Activated CD8-positive, alpha-beta memory T cell treated with anti-CD3 and anti-CD28 coated beads, Interleukin-2, amount 10 ng/mL, durations not matched to agents 7 days and 5 days (primary cell): Measurements from ENCODE around the gene NHP2. TPM values are rescaled to one million over a fixed set of nuclear protein-coding genes. Genes with fewer than 3 reads are reported as not detected.
A peak's percentile ranks its signal among the peaks of the same experiment; 100 is the strongest.
"Not testable (repeated sequence)": the region's sequence is repeated elsewhere in the genome, so short reads cannot be mapped to it uniquely, and the experiment has no call there.

Source experiments
- ATAC-seq: fragments of 150-1000 bp; cut with Tn5 transposase; one replicate; pipeline ENCODE4 v1.10.0; 2021; ENCODE audit warnings: moderate library complexity
- CTCF ChIA-PET: fragments of 350-600 bp; sonication (Branson Sonifier 250); formaldehyde crosslinking; loops from one replicate; lab custom pipeline; 2021; ENCODE audit warnings: antibody characterized with exemption; lab: Charles Lee
- DNase-seq: peaks from one replicate; pipeline ENCODE4 v3.0.0-alpha.2; 2020
- H3K27ac Mint-ChIP-seq: one replicate; pipeline ENCODE4 v1.8.0; 2021; ENCODE audit warnings: mild to moderate bottlenecking, mixed read lengths
- H3K27me3 Mint-ChIP-seq: one replicate; pipeline ENCODE4 v1.8.0; 2021; ENCODE audit warnings: mixed read lengths
- H3K36me3 Mint-ChIP-seq: one replicate; pipeline ENCODE4 v1.8.0; 2021; ENCODE audit warnings: mild to moderate bottlenecking, mixed read lengths
- H3K4me1 Mint-ChIP-seq: one replicate; pipeline ENCODE4 v1.8.0; 2021; ENCODE audit warnings: mixed read lengths
- H3K4me3 Mint-ChIP-seq: one replicate; pipeline ENCODE4 v1.8.0; 2021; ENCODE audit warnings: mild to moderate bottlenecking, moderate library complexity, mixed read lengths
- H3K9me3 Mint-ChIP-seq: one replicate; pipeline ENCODE4 v1.8.0; 2022; ENCODE audit warnings: low read depth, mixed read lengths
- total RNA-seq, 2 experiments: library from RNA; stranded (reverse); gene quantifications; one replicate each; pipeline ENCODE4 v1.2.3, GENCODE V29; 2021

Gene NHP2
- total RNA-seq, 2 experiments from 2014 or later = 144 to 168 TPM

DNA sequence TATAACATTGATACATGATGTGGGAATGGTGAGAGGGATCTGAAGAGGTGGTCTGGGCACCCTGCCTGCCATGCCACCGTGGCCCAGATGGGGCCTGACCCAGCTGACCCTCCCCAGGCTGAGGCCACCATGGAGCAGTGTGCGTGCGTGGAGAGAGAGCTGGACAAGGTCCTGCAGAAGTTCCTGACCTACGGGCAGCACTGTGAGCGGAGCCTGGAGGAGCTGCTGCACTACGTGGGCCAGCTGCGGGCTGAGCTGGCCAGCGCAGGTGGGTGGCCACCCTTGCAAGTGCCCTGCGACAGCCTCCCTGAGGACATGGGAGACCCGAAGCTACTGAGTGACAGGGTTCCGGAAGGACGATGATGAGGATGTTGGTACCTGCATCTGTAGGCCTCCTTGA, 15.7 kb downstream of the NHP2 start:
- Mint-ChIP-seq H3K4me3 (no peak overlapping the region), H3K4me1 (no peaks in the 10 kb centered on the region), H3K27me3 (no peaks in the 10 kb centered on the region), H3K9me3 (no peaks in the 10 kb centered on the region), H3K36me3 (peaks cover 4% of the 10 kb centered on the region), H3K27ac (no peak overlapping the region)
- CTCF ChIA-PET = interaction anchor here (1.5 to 1.7 kb wide), 4 partner anchors 17 to 63 kb away, joined by 3 to 5 read pairs (median 4); no protein-coding TSS in a partner anchor
- DNase-seq = no peak
- no peak for ATAC-seq

DNA sequence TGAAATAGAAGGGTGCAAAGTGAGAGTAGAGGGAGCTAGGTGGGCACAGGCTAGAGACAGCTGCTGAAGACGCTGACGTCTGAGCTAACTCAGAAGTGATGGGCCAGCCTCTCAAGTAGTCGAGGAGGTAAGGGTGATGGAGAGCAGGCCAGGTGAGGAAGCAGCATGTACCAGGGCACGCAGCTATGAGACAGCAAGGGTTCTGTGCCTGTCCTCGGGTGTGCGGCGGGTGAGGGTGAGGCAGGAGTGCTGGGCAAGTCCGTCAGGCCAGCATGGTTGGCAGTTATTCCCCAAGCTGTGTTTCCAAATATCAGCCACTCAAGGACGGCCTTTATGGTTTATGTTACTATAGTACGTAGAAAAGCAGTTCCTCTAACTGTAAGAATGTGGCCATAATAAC, 16.7 kb downstream of the NHP2 start:
- peaks cover 6% of the 10 kb centered on the region for H3K36me3 Mint-ChIP-seq
- H3K4me1 Mint-ChIP-seq = no peaks in the 10 kb centered on the region
- CTCF ChIA-PET = interaction anchor here (1.5 to 2.3 kb wide), 4 partner anchors 16 to 62 kb away, joined by 3 to 17 read pairs (median 7); no protein-coding TSS in a partner anchor
- H3K27ac Mint-ChIP-seq = no peak overlapping the region
- no peak for DNase-seq
- no peaks in the 10 kb centered on the region for H3K27me3 Mint-ChIP-seq
- ATAC-seq = no peak
- no peak overlapping the region for H3K4me3 Mint-ChIP-seq
- no peaks in the 10 kb centered on the region for H3K9me3 Mint-ChIP-seq

DNA sequence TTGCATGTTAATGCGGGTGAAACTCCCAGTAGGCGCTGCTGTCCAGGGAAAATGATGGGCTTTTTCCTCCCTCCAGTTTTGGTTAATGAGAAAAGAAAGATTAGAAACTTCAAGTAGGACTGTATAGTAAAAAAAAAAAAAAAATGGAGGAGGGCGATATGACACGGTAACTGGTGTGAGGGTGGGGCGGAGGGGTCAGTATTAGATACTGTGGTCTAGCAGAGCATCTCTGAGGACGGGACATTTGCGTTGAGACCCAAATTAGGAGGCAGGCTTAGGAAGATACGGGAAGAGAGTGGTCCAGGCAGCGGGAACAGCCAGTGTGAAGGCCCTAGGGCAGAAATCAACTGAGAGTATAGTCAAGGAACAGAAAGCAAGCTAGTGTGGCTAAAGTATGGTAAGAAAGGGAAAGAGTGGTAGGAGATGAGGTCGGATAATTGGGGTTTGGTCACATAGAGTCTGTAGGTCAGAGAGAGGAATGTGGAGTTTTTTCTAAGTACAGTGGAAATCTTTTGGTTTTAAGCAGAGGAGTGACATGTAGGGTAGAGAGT, 22.2 kb downstream of the NHP2 start:
- no peaks in the 10 kb centered on the region for H3K9me3 Mint-ChIP-seq
- H3K4me1 Mint-ChIP-seq = peaks cover 9% of the 10 kb centered on the region
- CTCF ChIA-PET = interaction anchor here (1.0 to 3.5 kb wide), 3 partner anchors 12 to 14 kb away, joined by 3 to 28 read pairs (median 3); no protein-coding TSS in a partner anchor
- peak overlapping the region; percentile 57 for H3K27ac Mint-ChIP-seq
- H3K36me3 Mint-ChIP-seq = peaks cover 4% of the 10 kb centered on the region
- peak overlapping the region; percentile 59 for H3K4me3 Mint-ChIP-seq
- DNase-seq = no peak
- no peak for ATAC-seq
- H3K27me3 Mint-ChIP-seq = peaks cover 5% of the 10 kb centered on the region

DNA sequence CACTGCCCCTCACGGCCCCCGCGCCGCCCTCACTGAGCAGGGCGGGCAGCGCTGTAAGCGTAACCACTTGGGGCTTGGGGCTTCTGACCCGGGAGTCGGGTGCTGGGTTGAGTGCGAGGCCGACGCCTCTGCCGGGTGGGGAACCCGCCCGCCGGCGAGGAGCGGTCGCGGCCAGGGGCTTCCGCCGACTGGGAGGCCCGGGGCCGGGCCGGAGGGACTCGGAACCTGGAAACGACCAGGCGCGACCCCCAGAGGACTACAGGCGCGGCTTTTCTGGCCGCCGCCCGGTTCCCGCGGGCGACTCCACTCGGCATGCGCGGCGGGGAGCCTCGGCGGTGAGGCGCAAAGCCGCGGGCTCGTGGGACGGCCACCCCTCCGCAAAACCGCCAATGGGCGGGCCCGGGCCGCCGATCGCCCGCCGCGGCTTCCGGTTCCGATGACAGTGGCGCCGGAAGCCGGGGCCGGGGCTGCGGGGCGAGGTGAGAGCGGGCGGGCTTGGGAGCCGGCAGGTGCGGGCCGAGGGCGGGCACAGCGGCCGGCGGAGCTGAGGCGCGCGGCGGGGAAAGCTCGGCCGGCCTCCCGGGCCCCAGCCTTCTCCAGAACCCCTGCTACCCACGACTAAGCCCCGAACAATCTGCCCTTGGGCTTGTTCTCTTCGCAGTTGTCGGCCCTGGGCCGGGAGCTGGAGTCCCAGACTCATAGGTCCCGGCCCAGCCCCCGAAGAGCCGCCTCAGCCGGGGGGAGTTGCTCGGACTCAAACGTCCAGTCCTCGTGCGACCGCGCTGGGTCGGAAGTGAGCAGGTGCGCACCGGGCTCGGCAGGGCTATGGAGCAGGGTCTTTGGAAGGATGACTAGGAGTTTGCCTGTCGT, 22.9 kb downstream of the NHP2 start, which contains the start of gene RMND5B:
RMND5B (plus strand) TSS at position 439 of the 870 bp plus-strand sequence. CDS start 7,106 bp downstream, outside the sequence.
- DNase-seq (peak; percentile 77), ATAC-seq (peak; percentile 81)
- peaks cover 5% of the 10 kb centered on the region for H3K27me3 Mint-ChIP-seq
- no peaks in the 10 kb centered on the region for H3K9me3 Mint-ChIP-seq
- H3K4me3 Mint-ChIP-seq = peak within 1 kb of the TSS; percentile 59
- H3K4me1 Mint-ChIP-seq = peaks cover 9% of the 10 kb centered on the region
- peaks cover 4% of the 10 kb centered on the region for H3K36me3 Mint-ChIP-seq
- peak within 1 kb of the TSS; percentile 57 for H3K27ac Mint-ChIP-seq
- CTCF ChIA-PET = interaction anchor here (1.0 to 3.5 kb wide), 3 partner anchors 11 to 15 kb away, joined by 3 to 28 read pairs (median 3); no protein-coding TSS in a partner anchor

DNA sequence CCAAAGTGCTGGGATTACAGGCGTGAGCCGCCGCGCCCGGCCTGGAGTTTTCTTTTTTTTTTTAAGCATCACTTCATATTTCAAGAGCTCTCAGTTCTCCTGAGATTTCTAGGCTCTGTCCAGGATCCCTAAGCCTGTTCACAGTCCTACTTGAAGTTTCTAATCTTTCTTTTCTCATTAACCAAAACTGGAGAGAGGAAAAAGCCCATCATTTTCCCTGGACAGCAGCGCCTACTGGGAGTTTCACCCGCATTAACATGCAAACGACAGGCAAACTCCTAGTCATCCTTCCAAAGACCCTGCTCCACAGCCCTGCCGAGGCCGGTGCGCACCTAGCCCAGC, 23.5 kb downstream of the NHP2 start:
- H3K9me3 Mint-ChIP-seq, H3K36me3 Mint-ChIP-seq, H3K27me3 Mint-ChIP-seq, DNase-seq, H3K4me1 Mint-ChIP-seq, H3K27ac Mint-ChIP-seq, ATAC-seq: not testable (repeated sequence)
- CTCF ChIA-PET = interaction anchor here (3.5 kb wide), 1 partner anchor 10 kb away, joined by 28 read pairs; no protein-coding TSS in a partner anchor
- peak overlapping the region; percentile 53 for H3K4me3 Mint-ChIP-seq

DNA sequence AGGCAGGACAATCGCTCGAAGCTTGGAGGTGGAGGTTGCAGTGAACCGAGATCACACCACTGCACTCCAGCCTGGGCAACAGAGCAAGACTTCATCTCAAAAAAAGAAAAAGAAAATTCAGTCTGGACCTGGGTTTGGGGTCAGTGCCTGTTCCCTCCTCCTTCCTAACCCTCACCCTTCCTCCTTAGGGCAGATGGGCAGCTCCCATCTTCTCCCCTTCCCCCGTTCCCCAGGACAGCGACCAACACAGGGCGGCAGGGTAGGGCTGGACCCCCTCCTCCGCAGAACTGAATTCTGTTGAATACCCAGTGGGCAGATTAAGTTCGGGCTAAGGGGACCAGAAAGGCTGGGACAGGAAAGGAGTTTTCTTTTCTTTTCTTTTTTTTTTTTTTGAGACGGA, 24.4 kb downstream of the NHP2 start:
- Mint-ChIP-seq H3K9me3 (no peaks in the 10 kb centered on the region), H3K4me1 (peaks cover 9% of the 10 kb centered on the region), H3K4me3 (no peak overlapping the region), H3K27ac (no peak overlapping the region), H3K36me3 (peaks cover 4% of the 10 kb centered on the region), H3K27me3 (peaks cover 5% of the 10 kb centered on the region)
- CTCF ChIA-PET = interaction anchor here (1.0 to 3.5 kb wide), 2 partner anchors 9 to 13 kb away, joined by 3 to 28 read pairs; no protein-coding TSS in a partner anchor
- ATAC-seq (no peak), DNase-seq (no peak)

DNA sequence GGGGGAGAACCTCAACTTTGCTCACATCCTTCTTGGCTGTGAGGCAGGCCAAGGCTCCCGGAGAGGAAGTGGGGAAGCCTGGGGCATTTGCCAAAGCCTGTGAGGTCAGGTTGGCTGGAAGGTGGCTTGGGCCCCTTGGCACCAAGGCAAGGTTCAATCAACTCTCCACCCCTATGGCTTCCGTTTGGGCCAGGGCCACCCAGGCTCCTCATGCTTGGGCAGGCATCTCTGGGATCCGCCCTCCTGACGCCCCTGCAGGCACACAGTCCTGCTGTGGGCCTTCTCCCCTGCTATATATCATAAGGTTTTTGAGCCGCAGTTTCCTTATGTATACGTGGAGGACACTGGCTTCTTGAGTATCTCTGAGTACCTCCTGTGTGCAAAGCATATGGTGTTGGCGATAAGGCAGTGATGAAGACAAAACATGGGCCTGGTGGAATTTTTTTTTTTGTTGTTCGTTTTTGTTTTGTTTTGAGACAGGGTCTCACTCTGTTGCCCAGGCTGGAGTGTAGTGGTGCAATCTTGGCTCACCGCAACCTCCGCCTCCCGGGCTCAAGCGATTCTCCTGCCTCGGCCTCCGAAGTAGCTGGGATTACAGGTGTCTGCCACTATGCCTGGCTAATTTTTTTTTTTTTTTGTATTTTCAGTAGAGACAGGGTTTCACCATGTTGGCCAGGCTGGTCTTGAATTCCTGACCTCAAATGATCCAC, 26.2 kb downstream of the NHP2 start:
- H3K36me3 Mint-ChIP-seq, DNase-seq, ATAC-seq, CTCF ChIA-PET, H3K27me3 Mint-ChIP-seq, H3K4me3 Mint-ChIP-seq, H3K27ac Mint-ChIP-seq, H3K4me1 Mint-ChIP-seq, H3K9me3 Mint-ChIP-seq: not testable (repeated sequence)

DNA sequence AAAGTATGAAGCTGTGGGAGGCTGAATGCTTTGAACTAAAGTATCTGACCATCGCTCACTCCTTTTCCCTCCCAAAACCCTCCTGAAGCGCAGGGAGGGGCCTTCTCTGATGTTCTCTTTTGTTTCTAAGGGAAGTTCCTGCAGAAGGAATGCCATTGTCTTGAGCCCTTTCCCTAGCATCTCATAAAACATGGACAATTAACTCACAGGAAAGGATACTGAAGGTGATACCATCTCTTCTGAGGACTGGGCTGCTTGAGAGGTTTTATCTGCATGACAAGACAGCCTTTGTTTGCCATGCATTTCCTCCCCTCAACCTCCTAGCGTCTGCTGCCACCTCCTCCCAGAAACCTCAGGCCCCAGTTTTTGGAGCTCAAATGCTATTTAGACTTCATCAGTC, 27.1 kb downstream of the NHP2 start:
- Mint-ChIP-seq H3K4me3 (no peak overlapping the region), H3K4me1 (peaks cover 6% of the 10 kb centered on the region), H3K36me3 (no peaks in the 10 kb centered on the region), H3K27me3 (peaks cover 4% of the 10 kb centered on the region), H3K9me3 (no peaks in the 10 kb centered on the region), H3K27ac (no peak overlapping the region)
- DNase-seq (no peak), ATAC-seq (no peak)
- CTCF ChIA-PET = no interaction called here

DNA sequence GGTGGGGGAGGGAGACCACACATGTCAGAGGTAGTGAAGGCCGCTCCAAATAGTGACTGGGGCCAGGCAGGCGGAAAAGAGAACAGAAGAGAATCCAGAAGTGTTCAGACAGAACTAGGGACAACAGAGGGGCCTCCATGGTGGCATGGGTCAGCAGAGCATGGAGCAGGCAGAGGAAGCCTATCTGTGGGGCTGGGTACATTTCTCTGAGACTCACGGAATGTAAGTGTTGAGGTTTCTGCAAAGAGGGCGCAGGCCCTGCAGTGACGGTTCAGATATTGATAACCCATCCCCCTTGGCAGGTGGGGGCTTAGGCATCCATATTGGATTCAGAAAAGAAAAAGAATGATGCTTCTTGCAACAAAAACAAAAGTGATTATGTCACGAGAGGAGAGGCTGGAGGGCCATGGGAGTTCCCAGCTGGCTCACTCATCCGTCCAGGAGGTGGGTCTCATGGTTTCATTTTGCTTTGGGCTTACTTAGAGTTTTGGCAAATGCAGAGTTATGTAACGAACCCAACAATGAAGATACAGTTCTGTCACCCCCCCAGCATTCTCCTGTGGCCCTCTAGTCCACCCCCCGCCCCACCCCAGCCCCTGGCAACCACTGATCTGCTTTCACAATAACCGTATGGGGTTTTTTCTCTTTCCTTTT, 28.3 kb downstream of the NHP2 start:
- Mint-ChIP-seq H3K36me3 (no peaks in the 10 kb centered on the region), H3K27me3 (no peaks in the 10 kb centered on the region), H3K4me3 (no peak overlapping the region), H3K9me3 (no peaks in the 10 kb centered on the region), H3K4me1 (peaks cover 13% of the 10 kb centered on the region), H3K27ac (no peak overlapping the region)
- no peak for DNase-seq
- ATAC-seq = no peak
- CTCF ChIA-PET = no interaction called here

DNA sequence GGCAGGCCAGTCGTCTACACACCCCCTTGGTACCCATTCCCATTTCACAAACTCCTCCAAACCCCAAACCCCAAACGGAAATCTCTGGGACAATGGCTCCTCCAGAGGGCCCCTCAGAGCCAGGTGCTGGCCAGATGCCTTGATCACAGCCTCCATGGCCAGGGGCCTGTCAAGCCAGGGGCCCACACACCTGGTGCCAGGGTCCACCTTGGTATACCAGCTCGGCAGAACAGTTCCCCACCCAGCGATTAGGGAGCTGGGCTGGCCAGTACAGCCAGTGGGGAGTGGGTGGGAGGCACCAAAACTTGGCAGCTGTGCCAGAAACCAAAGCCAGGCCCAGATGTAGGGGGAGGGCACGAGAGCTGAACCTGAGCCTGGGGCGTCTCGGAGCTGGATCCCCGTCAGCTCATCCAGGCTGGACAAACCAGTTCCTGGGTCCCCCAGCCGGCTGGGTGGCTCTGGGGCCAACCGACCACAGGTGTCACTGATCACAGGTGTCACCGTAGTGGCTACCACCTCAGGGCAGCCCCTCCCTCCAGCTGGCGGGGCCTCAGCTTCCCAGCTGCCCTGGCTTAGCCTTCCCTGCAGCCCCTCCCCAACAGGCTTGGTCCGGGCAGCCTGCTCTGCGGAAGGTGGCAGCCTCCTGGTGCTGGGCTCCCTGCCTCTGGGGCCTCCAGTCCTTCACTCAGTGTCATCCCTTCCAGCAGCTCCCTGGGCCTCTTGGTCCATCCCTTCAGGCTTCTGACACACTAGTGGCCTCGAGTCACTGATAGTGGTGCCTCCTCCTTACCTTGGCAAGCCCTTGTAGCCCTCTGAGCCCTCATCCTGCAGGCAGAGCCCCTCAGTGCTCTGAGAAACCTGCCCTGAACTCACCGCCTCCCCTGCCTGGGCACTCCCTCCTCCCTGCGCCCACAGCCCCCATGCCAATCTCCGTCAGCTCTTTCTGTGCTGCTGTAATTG, 29.4 kb downstream of the NHP2 start:
- DNase-seq (no peak), ATAC-seq (no peak)
- no peak overlapping the region for H3K4me3 Mint-ChIP-seq
- CTCF ChIA-PET = interaction anchor here (0.8 to 6.3 kb wide), 3 partner anchors 12 to 49 kb away, joined by 3 to 45 read pairs (median 4); no protein-coding TSS in a partner anchor
- no peaks in the 10 kb centered on the region for H3K9me3 Mint-ChIP-seq
- no peak overlapping the region for H3K27ac Mint-ChIP-seq
- H3K36me3 Mint-ChIP-seq = no peaks in the 10 kb centered on the region
- H3K27me3 Mint-ChIP-seq = no peaks in the 10 kb centered on the region
- peaks cover 9% of the 10 kb centered on the region for H3K4me1 Mint-ChIP-seq

DNA sequence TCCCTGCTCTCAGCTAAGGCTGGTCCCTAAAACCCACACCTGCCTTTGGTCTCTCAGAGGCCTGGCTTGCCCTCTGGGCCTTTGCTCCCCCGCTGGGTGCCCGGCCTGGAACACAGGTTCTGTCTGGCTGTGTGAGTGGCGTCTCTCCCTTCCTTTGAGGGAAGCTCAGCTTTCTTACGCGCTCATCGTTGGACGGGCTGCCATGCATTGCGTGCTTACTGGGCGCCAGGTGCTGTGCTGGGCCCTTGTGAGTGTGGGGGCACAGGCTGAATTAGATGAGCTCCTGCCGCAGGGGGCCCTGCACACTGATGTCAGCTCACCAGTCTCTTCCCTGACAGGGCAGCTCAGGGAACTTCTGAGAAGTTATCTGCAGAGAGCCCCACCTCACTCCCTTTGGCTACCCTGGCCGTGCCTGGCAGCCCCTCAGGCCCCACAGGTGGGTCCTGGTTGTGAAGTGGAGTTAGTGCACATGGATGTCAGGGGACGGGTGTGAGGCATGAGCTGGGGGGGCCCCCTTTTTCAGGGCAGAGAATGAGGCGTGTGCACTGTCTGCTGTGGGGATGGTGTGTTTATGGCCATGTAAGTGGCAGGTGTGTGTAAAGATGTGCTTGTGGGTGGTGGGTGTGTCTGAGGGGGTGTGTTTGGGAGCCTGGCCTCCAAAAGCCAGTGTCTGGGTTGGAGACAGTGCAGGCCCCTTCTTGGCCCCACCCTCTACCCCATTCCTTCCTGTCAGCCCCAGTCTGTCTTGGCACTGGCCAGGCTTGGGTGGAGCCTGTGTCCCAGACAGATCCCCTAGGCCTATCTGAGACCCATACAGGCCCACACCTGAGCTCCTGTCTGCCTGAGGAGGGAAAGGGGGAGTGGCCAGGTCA, 30.4 kb downstream of the NHP2 start:
- Mint-ChIP-seq H3K27me3 (no peaks in the 10 kb centered on the region), H3K36me3 (no peaks in the 10 kb centered on the region), H3K9me3 (no peaks in the 10 kb centered on the region), H3K4me1 (peaks cover 9% of the 10 kb centered on the region), H3K27ac (no peak overlapping the region), H3K4me3 (no peak overlapping the region)
- CTCF ChIA-PET = interaction anchor here (0.6 to 6.3 kb wide), 3 partner anchors 13 to 567 kb away, joined by 3 to 45 read pairs (median 3); no protein-coding TSS in a partner anchor
- ATAC-seq (no peak), DNase-seq (no peak)
